Stimulated activated CD4-positive, alpha-beta T cell treated with anti-CD3 and anti-CD28 coated beads, TNF-alpha, amount 100 ng/mL, for 48 hours (primary cell): ENCODE data around the gene U2AF1.
"Not testable (repeated sequence)": the region's sequence is repeated elsewhere in the genome, so short reads cannot be mapped to it uniquely, and the experiment has no call there.

ENCODE experiments used
- DNase-seq, 3 donors: peaks; one replicate each; pipeline ENCODE4 v3.0.0-alpha.2; 2020; ENCODE audit warnings: low read depth in 3 of 3

Gene U2AF1, protein sequence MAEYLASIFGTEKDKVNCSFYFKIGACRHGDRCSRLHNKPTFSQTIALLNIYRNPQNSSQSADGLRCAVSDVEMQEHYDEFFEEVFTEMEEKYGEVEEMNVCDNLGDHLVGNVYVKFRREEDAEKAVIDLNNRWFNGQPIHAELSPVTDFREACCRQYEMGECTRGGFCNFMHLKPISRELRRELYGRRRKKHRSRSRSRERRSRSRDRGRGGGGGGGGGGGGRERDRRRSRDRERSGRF

DNA sequence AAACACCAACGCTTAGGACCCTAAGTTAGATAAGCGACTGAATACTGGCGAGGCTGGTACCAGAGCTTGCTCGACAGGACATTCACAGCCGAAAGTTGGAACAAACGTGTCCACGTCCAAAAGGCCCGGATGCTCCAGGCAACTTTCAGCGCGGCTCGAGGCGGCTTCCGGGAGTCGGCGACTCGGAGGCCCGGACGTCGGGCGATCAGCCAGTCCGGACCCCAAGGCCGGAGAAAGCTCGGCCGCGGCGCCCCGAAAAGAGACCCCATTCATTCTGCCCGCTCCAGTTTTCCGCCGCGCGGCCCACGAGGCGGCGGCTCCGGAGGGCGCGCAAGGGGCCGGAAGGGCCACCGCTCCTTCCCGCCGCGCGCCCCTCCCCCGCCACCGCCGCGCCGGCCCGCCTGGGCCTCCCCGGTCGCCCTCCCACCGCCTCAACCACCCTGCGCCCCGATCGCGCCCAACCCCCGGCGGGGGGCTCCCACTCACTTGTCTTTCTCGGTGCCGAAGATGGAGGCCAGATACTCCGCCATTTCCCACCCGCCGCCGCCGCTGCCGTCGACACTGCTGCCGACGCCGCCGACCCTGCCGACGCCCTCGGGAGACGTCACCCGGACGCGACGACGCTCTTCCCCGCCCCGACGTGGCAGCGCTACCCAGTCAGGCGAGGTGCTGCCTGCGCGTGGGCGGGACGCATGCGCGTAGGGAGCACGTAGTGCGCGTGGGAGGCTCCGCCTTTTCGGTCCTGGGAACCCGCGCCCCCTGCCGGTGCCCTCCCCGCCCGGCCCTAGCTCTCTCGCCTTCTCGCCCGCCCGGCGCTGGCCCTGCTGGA, at the start of gene U2AF1:
Gene U2AF1, minus strand, starts transcription at position 606 of the 829 bp plus-strand sequence. Its CDS starts 76 bp downstream, at position 530.
- DNase-seq, result peak in 2 of 3 donors; percentile 23 to 68

DNA sequence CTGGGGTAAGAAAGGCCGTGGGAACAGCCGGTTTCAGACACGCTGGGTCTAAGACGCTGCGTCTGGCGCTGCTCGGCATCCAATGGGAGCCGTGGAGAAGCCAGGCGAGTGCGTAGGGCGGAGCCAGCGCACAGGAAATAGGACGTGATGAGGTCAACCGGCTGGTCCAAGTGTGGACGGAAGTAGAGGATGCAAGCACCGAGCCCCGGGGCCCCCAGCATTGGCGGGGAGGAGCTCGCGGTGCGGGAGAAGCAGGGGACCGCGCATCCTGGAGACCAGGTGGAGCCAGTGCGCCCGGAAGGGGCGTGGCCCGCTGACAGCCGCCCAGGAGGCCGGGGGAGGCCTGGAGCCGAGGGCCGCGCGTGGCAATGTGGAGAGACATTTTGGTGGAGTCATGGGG, 46.2 kb upstream of the U2AF1 start:
- DNase-seq, result not testable (repeated sequence)

DNA sequence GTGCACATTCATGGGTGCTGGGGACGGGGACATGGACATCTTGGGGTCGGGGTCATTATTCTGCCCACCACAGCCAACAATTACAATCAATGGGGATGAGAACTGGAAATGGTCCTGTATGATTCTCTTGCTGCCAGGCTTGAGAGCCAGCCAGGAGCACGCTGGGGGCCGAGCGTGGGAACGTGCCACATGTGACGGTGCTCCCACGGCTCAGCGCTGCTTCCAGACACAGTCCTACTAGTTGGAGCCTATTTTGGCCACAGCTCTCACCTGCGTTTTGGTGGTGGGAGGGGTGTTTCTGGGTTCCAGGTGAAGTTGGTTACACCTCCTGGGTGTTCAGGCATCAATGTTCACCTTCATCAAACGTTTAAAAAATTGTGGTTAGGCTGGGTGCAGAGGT, 42.0 kb upstream of the U2AF1 start:
- DNase-seq, result not testable (repeated sequence)

DNA sequence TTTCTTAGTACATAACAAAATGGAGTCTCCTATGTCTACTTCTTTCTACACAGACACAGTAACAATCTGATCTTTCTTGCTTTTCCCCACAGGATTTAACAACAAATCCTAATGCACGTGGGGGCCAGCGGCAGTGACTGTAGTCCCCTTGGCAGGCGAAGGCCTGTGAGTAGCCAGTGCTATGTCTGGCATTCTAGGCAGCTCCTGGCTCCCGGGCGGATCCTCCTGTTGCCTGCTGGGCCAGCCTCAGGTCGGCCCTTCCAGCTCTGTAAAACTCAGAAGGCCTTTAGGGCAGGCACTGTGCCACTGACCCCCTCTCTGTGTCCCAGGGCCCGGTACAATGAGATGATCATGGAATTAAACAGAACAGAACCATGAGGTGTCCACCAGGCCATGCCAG, 40.6 kb upstream of the U2AF1 start:
- DNase-seq, result not testable (repeated sequence)

DNA sequence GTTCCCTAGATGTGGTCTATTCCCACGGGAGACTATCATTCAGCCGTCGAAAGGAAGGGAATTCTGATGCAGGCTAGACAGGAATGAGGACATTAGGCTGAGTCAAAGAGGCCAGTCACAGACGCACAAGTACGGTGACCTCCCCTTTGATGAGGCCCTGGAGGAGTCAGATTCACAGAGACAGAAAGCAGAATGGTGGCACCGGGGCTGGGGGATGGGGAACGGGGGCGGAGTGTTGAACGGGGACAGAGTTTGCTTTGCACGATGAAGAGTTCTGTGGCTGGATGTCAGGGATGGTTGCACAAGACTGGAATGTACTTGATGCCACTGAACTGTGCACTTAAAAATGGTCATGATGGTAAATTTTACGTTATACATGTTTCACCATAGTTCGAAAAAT, 39.3 kb upstream of the U2AF1 start:
- DNase-seq, result not testable (repeated sequence)

DNA sequence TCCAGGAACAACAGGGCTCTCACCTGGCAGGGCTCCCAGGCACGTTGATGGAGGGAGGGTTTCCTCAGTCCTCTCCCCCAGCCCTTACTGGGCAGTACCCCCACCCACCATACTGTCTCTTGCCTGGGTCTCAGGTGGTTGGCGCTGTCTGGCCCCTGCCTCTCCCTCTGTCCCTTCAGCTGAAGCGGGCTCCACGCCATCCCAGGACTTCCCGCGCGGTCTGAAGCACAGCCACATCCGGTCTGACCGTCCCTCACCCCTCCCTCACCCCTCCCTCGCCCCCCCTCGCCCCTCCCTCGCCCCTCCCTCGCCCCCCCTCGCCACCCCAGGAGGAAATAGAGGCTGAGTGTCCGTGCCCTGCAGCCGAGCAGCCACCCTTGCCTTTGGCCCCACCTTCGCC, 34.0 kb upstream of the U2AF1 start:
- DNase-seq, result not testable (repeated sequence)

DNA sequence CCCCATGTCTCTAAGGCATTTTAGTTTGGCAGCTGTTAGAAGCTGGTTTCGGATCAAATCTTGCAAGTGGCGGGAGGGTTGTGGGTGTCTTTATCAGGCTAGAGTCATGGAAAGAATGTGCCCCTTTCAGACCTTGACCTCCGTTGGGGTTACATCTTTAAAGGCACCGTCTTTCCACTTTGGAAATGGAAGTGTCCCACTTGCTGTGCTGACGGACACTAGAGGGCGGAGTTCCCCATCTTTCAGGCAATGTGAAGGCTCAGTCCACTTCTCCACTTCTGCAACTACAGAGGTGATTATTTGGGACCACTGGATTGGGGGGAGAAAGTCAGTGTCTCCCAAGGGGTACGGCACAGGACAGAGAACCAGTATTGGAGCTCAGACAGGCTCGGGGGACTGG, 31.6 kb upstream of the U2AF1 start:
- not testable (repeated sequence) for DNase-seq

DNA sequence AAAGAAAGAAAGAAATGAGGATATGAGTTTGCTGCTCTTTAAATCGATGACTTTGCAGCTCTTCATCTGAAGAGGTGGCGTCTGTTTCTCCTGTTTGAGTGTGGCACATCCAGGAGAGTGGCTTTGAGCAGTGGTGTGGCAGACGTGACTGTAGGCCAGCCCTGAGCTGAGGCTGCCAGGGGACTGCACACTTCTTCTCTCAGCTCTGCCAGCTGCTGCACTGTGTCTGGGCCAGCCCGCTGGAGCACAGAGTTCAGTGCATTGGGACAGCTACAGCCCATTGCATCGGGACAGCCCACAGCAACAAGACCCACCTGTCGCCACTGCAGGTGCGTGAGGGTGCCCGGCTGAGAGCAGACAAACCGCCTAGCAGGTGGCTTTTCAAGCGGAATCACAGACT, 27.1 kb upstream of the U2AF1 start:
- not testable (repeated sequence) for DNase-seq

DNA sequence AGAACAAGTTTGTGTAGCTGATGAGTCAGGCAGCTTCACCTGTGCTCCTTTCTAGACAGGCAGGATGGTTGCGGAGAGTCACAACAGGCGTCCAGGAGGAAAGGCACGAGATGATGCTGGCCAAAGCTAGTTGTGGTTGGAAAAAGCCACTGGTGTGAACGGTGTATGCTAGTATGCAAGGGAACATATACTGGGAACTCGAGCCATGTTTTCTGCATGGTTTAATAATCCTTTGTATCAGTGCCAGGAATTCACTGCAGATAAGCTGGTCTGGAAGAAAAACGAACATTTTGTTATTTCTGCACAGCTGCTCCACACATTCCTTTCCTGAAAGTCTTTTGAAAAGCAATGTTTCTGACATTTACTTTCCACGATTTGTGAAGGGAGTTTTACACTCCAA, 22.7 kb upstream of the U2AF1 start:
- DNase-seq, result not testable (repeated sequence)

DNA sequence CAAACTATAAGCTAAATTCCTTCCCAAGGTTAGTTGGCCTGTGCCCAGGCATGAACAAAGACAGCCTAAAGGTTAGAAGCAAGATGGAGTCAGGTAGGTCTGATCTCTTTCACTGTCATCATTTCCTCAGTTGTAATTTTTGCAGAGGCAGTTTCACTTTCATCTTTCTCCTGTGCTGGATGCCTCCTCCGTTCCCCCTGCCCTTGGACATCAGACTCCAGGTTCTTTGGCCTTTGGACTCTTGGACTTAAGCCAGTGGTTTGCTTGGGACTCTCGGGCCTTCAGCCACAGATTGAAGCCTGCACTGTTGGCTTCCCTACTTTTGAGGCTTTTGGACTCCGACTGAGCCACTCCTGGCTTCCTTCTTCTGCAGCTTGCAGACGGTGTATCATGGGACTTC, 8.6 kb upstream of the U2AF1 start:
- not testable (repeated sequence) for DNase-seq

DNA sequence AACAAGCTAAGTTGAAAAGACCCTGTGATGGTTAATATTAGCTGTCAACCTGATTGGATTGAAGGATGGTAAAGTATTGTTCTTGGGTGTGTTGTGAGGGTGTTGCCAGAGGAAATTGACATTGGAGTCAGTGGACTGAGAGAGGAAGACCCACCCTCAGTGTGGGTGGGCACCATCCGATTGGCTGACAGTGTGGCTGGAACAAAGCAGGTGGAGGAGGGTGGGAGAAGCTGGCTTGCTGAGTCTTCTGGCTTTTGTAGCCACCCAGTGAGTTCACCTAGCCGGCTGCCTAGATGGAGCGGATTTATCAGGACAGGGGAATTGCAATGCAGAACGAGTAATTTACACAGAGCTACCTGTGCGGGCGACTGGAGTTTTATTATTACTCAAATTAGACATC, 7.1 kb upstream of the U2AF1 start:
- not testable (repeated sequence) for DNase-seq

DNA sequence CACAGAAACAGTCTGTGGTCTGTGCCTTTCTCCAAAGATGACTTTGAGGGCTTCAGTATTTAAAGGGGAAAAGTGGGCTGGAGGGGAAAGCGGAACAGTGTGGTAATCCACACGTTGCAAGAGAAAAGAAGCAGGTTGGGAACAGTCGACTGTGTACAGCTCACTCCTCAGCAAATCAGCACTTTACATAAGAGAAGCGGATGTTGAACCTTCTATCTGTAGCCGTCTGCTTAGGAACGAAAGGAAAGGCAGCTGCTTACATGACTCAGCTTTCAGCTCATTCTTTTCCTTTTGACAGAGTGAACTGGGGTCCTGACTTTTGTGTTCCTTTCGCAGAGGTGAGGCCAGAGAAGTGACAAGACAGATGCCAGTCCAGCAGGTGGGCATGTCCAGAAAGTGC, 1.6 kb upstream of the U2AF1 start:
- not testable (repeated sequence) for DNase-seq

DNA sequence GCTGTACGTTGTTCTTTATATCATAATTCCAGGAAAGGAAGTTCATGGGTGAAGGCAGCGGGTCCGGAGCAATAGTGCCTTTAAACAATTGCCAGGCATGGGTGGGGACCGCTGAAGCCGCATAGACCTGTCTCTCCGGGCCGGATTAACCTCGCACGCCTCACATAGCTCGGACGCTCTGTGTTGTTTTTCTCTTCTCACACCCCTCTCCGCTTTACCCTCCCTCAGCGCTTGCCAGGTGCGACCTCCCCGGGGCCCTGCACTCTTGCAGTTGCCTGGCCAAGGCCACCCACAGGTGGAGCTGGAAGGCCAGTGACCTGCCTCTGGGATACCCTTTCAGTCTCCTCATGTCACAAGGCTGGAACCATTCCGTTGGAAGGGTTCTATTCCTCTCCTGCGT, 807 bp upstream of the U2AF1 start:
- not testable (repeated sequence) for DNase-seq

DNA sequence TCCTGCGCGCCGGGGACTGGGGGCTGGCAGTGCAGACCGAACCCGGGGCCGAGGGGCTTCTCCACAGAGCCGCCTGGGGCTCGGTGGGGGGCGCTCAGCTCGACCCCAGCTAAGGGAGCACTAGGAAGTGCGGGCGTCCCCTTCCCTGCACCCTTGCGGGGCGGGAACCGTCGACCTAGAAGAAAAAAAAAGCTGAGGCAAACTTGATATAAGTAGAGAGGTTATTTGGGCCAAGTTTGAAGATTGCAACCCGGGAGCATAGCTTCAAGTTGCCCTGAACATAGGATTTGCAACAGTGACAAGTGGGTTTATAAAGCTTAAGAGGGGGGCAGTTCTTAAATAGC, 396 bp upstream of the U2AF1 start:
- not testable (repeated sequence) for DNase-seq

DNA sequence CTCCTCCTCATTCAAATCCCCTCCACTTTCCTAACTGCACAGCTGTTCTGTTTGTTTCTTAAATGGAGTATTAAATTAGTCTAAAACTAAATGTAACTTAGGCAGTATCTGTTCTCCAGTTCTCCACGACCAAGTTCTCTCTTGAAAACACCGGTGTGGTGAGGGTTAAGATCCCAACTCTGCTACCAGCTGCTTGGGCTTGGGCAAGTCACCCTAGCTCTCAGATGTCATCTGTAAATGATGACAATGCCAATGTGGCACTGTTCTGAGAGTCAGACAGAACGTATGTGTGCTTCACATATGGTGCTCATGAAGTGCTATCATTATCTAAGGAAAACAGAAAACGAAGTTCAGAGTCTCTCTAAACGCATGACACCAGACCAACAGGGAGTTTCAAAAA, 2.7 kb downstream of the U2AF1 start:
- not testable (repeated sequence) for DNase-seq

DNA sequence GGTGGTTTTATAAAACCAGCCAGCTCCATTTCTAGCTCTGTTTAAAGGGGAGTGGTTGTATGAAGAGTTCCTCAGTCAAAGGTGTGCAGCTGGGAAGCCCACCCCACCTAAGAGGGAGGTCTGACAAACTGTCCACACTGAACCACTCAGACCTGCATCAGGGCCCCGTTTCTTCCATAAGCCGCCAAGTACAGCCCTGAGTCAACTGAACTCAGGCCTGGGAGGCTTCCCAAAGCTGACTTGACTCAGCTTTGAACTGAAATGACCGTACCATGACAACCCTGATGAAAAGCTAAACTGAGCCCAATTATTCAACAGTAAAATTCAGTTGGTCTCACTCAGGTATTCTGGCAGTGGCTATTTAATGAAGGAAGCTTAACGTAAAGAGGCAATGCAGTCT, 5.1 kb downstream of the U2AF1 start:
- DNase-seq, result not testable (repeated sequence)

DNA sequence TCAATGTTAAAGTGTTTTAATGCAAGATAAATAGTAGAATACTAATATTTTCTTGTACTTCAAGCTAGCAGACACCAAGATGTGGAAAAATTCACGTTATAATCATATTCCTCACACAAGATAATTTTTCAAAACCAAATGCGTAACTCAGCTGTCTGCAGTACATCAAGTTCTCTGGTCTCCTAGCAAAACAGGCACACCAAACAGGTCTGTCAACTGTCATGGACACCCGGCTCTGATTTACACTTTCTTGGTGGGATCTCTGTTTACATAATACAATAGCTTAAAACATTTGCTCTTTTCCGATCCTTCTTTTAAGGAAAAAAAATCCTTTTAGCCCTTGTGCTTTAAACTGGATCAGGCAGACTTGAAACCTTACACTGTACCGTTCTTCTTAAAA, 5.7 kb downstream of the U2AF1 start:
- not testable (repeated sequence) for DNase-seq

DNA sequence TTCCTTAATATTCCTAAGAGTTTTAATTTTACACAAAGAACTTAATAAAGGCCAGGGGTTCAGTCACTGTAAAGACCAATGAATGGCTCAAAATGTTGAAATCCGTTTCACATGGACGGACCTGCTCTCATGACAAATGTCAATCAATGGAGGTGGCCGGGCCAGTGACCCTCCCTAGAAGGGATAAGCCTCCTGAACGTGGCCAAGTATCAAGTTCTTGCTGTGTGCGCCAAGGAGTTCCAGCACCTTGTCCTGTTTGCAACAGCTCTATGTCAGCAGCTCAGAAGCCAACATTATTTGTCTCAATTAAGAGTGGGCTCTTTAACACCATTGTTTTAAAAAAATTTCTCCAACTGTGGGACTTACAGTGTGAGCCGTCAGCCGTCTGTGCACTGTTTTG, 6.4 kb downstream of the U2AF1 start:
- DNase-seq, result not testable (repeated sequence)

DNA sequence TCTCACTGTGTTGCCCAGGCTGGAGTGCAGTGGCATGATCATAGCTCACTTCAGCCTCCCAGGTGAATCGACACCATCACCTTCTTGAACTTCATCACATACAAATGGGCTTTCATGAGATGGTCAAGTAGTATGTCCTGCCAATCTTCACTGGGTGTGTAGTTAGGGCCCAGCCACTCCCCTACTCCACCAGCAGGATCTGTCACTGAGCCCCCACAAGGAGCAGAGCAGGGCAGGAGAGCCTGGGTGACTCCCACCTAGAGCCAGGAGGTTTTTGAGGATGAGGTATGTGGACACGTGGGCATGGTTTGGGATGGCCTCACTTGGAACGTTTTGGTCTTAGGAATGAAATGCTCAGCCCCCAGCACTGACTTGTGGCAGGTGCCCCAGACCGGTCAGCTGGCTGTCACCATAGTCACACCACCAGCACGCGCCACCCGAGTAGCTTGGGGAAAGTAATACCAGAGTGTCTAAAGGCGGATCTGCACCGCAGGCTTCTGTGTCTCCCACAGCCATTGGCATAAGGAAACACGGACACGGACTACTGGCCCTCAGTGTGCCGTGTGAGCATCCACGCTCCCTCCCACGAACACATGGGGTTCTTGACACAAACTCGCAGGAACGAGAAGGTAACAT, 15.3 kb downstream of the U2AF1 start:
- not testable (repeated sequence) for DNase-seq

DNA sequence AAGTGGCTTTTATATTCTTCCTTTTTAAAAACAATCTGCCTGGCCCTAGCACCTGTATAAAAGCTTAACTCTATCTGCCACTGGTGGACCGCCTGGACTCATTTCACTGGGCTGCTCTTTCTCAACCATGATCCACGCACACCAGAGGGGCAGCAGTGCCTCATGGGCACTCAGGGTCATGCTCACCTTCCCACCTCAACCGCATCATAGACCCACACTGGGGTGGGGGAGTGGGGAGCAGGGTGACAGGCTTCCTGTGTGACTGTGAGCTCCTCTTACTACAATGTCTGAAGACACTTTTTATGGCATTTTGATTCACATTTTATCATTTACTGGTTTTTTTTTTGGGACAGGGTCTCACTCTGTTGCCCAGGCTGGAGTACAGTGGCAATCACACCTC, 16.4 kb downstream of the U2AF1 start:
- DNase-seq, result not testable (repeated sequence)

DNA sequence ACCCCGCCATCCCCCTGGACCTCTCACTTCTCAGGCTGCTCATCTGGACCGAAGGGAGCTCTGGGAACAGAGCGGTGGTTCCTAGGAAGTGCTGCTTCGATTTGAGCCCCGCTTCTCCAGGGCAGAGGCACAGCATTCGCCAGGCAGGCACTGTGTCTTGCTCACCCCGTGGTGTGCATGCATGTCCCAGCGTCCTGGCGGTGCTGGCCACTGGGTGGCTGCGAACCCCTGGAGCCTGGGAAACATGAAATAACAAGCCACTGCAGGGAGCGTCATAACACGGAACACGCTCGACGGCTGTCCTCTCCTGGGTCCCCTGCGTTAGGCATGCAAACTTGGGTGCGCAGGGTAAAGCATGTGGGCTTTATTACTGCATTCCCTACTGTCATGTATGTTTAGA, 17.9 kb downstream of the U2AF1 start:
- not testable (repeated sequence) for DNase-seq

DNA sequence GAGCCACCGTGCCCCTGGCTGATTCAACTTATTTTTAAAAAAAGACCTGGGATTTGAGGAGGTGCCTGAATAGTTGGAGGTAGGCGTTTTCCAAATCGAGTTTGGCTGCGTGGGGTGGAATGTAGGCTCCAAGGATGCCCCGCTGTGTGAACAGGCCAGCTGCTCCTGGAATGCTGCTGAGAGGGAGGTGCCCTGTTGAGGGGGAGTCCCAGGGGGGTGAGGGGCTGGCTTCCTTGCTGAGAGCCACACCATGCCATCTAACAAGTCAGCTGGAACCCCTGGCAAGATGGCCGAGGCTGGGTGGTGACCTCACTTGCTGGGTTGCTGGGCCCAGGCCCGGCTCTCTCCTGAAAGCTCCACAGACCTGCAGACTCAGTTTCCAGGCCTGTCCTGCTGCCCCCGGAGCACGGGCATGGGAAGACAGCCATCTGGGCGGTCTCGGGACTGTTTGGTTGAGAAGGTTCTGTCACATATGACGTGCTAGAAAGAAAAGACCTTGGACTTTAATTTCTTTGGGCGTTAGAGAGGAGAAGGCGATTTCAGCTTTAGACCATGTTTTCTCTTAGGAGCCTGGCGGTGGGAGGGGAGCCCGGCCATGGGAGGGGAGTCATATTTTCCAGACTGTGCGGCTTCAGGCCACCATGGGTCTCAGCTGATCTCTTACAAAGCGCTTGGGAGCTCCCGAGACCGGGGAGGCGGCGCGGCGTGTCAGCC, 24.6 kb downstream of the U2AF1 start:
- not testable (repeated sequence) for DNase-seq
